Coronary artery (tissue), 2 donors: Measurements from ENCODE around the gene RAB8A.

Experiments used
- DNase-seq: peaks from one replicate; pipeline ENCODE4 v3.0.0-alpha.2; 2017; ENCODE audit warnings: low spot score
- H3K27ac ChIP-seq, 2 donors: fragments of 200-600 bp; sonication (generic); one replicate each; pipeline ENCODE4 v1.5.1; 2016 to 2019
- H3K4me3 ChIP-seq: fragments of 200-600 bp; sonication (generic); 2 replicates; pipeline ENCODE4 v1.5.1; 2016; ENCODE audit warnings: mild to moderate bottlenecking, moderate library complexity
- TF ChIP-seq, protein P1 (sequence below): fragments of 200-600 bp; sonication (generic); IDR thresholded peaks from one replicate; pipeline ENCODE4 v1.5.1; 2019; ENCODE audit warnings: antibody characterized with exemption

RAB8A gene

DNA sequence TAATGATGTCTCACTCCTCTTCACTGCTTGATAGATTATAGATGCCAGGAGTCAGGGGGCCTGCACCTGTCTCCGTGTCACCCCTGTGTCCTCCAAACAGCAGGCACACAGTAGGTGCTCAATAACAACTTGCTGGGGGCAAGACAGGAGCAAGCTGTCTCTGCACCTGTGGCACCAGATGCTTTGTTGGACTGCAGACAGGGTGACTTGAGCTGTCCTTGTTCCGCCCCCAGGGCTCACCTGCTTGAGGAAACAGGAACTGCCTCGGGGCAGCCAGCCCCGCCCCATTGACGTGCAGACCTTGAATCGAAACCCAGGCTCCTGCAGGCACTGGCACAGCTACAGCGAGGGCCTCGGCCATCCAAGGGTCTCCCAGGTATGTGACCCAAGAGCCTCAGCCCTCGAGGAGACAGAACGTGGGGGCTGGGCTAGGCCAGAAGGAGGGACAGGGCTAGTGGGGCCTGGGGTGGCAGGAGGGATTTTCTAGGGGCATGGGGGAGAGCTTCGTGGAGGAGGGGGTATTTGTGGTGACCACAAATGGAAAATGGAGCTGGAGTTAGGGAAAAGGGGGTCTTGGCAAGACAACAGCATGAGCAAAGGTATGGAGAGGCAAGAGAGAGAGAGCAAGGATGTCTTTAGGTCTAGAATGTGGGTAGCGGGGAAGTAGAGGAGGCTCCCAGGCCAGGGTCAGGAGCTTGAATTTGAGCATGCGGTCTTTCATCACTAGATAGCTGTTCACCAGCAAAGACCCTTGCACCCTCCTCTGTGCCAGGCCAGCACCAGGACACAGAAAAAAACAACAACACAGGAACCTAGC is 31.9 kb downstream of the RAB8A start, which contains the start of gene HSH2D:
Gene HSH2D, plus strand, starts transcription at position 287 of the 817 bp plus-strand sequence. CDS start 5,066 bp downstream, outside the sequence.
- DNase-seq, result no peak
- no peak within 1 kb of the TSS for H3K27ac ChIP-seq
- TF ChIP-seq, protein P1, sequence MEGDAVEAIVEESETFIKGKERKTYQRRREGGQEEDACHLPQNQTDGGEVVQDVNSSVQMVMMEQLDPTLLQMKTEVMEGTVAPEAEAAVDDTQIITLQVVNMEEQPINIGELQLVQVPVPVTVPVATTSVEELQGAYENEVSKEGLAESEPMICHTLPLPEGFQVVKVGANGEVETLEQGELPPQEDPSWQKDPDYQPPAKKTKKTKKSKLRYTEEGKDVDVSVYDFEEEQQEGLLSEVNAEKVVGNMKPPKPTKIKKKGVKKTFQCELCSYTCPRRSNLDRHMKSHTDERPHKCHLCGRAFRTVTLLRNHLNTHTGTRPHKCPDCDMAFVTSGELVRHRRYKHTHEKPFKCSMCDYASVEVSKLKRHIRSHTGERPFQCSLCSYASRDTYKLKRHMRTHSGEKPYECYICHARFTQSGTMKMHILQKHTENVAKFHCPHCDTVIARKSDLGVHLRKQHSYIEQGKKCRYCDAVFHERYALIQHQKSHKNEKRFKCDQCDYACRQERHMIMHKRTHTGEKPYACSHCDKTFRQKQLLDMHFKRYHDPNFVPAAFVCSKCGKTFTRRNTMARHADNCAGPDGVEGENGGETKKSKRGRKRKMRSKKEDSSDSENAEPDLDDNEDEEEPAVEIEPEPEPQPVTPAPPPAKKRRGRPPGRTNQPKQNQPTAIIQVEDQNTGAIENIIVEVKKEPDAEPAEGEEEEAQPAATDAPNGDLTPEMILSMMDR, result no peak
- no peak within 1 kb of the TSS for H3K4me3 ChIP-seq

DNA sequence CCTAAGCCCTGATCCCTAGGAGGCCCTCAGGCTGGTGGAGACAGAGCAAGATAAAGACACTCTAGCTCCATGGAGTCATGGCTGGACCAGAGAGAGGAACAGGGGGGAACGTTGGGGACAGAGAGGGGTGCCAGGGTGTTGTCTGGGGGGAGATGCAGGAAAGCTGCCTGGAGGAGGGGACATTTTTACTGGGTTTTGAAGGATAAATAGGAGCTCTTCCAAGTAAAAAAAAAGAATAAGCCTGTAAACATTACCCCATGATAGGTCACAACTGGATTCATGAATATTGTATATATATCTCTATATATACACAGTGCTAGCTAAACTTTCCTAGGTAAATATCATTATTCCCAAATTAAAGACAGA is 32.5 kb downstream of the RAB8A start:
- H3K27ac ChIP-seq, result no peak overlapping the region
- TF ChIP-seq, protein P1, result no peak
- H3K4me3 ChIP-seq, result no peak overlapping the region
- DNase-seq, result no peak

DNA sequence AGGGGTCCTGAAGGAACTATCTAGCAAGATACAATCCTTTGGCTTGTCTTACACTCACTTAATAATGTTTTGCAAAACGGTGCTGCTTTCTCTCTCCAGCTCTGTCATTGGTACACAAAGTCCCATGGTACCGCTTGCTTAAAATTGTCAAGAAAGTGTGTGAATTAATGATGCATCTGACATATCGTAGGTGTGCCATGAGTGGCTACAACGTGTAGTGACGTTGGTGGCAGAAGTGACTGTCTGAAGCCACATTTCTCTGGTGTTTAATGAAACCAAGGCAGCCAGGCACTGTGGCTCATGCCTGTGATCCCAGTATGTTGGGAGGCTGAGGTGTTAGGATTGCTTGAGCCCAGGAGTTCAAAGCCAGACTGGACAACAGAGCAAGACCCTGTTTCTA is 34.4 kb downstream of the RAB8A start:
- TF ChIP-seq, protein P1, result no peak
- H3K4me3 ChIP-seq, result no peak overlapping the region
- DNase-seq, result no peak
- H3K27ac ChIP-seq, result no peak overlapping the region

DNA sequence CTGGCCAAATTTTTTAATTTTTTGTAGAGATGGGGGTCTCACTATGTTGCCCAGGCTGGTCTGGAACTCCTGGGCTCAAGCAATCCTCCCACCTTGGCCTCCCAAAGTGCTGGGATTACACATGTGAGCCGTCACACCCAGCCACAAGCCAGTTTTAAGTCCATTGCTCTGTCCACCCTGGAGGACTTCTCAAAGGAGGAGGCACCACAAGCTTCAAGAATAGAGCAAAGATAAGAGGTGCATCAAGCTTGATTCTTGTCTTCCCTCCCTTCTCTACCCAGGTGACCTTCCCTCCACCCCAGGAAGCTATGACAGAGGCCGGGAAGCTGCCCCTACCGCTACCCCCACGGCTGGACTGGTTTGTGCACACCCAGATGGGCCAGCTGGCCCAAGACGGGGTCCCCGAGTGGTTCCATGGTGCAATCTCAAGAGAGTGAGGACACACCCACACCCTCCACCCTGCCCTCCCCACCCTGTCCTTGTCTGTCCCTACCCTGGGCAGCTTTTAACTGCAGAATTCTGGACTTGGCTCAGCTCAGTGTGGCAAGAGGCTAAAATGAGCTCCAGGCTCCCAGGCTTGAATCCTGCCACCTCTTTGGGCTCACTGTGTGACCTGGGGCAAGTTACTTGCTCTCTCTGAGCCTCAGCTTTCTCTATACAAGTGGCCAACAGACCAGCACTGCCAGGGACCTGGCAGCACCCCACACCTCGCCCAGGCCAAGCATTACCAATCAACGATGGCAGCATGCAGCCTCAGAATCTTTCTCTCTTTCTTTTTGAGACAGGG is 36.9 kb downstream of the RAB8A start:
- DNase-seq, result no peak
- TF ChIP-seq, protein P1, result no peak
- Histone ChIP-seq H3K27ac (no peak overlapping the region), H3K4me3 (no peak overlapping the region)

DNA sequence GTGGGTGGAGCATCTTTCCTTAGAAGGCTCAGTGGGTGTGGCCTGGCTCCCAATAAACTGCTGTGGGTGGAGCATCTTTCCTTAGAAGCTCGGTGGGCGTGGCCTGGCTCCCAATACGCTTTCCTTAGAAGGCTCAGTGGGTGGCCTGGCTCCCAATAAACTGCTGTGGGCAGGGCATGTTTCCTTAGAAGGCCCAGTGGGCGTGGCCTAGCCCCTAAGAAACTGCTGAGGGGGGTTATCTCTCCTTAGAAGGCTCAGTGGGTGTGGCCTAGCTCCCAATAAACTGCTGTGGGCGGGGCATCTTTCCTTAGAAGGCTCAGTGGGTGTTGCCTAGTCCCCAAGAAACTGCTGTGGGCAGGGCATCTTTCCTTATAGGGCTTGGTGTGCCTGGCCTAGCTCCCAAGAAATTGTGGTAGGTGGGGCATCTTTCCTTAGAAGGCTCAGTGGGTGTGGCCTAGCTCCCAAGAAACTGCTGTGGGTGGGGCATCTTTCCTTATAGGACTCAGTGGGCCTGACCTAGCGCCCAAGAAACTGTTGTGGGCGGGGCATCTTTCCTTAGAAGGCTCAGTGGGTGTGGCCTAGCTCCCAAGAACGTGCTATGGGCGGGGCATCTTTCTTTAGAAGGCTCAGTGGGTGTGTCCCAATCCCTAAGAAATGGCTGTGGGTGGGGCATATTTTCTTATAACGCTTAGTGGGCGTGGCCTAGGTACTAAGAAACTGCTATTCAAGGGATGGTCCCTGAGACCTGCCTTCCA is 42.1 kb downstream of the RAB8A start:
- DNase-seq, result no peak
- TF ChIP-seq, protein P1, result no peak
- H3K27ac ChIP-seq, result no peak overlapping the region
- no peak overlapping the region for H3K4me3 ChIP-seq

DNA sequence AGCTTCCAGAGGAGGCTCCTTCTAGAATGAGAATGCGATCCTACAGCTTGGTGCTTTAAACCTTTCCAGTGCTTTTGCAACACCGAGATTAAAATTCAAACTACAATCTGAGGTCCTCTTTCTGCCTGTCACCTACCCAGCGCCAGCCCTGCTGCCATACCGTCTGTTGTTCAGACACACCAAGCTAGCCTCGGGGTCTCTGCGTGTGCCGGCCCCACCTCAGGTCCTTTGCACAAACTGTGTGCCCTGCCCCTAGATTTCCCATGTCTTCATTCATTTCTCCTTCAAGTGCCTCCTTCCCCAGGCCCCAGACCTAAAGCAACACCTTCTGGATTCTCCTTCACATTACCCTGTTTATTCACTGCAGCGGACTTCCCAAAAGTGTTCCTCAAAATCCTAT is 42.9 kb downstream of the RAB8A start:
- TF ChIP-seq, protein P1, result no peak
- H3K4me3 ChIP-seq, result no peak overlapping the region
- H3K27ac ChIP-seq, result no peak overlapping the region
- DNase-seq, result no peak
